Measurements from ENCODE around the gene FASN. TPM values are rescaled to one million over a fixed set of nuclear protein-coding genes. Genes with fewer than 3 reads are reported as not detected.

FASN gene
- total and polyA plus RNA-seq, 2 of the 13 experiments (the other 11 are each of a cell fraction or from before 2014, with no cell fraction given) = 51.7 to 101 TPM

DNA sequence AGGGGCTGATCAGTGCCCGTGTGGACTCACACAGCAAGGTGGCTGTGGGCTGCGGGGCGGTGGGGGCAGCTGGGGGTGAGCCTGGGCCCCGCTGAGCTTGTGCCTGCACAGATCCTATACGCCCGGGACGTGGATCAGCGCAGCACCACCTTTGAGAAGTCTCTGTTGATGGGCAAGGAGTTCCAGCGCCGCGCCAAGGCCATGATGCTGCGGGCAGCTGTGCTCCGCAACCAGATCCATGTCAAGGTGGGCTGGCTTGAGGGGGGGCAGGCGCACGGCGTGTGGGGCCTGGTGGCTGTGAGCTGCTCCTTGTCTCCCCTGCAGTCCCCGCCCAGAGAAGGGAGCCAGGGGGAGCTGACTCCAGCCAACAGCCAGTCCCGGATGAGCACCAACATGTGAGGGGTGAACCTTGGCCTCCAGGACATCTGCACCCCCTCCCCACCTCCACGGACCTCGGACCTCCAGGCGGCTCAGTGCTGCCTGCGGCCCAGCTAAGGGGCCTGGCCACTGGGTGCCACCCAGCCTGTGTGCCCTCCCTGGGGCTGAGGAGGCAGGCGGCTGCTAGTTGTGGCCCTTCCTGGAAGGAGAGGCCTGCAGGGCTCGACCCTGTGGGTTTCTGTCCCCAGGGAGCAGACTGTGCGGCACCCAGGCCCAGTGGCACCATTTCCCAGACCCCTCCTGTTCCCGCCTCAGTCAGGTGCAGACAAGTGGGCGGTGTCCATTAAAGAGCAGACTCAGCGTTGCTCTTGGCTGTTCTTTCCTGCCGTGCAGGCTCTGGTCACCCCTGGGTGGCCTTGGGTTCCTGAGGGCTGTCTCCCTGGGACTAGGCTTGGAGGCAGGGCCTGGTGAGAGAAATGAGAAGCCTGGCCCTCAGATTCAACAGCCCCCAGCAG, 41.1 kb downstream of the FASN start (continued):
- TF ChIP-seq ZNF562 (CRISPR knock-in tag; IDR thresholded peaks at IDR 0.05; ENCODE audit: borderline replicate concordance) = no peak
- TF ChIP-seq ELF1 (CRISPR knock-in tag; IDR thresholded peaks at IDR 0.05) = peak; percentile 35; the same call in 1 of the 2 replicates
- no peak for TF ChIP-seq NFKBIZ (CRISPR knock-in tag; IDR thresholded peaks at IDR 0.05)
- peak; percentile 73 for TF ChIP-seq RXRA (CRISPR knock-in tag; IDR thresholded peaks at IDR 0.05)
- TF ChIP-seq MAZ (IDR thresholded peaks at IDR 0.05; ENCODE audit: borderline replicate concordance, low read depth, low read length) = peak; percentile 8; the same call in 1 of the 2 replicates
- peak; percentile 95 for TF ChIP-seq MAZ (CRISPR knock-in tag; IDR thresholded peaks at IDR 0.05; ENCODE audit: low read depth)
- TF ChIP-seq ATAD3A (CRISPR knock-in tag; IDR thresholded peaks at IDR 0.05) = no peak
- TF ChIP-seq ZNF530 (CRISPR knock-in tag; IDR thresholded peaks at IDR 0.05; ENCODE audit: low read depth) = no peak
- no peak for TF ChIP-seq HMG20B (CRISPR knock-in tag; conservative IDR thresholded peaks at IDR 0.05)
- no peak for TF ChIP-seq ZNF7 (CRISPR knock-in tag; IDR thresholded peaks at IDR 0.05)
- TF ChIP-seq, protein P1, sequence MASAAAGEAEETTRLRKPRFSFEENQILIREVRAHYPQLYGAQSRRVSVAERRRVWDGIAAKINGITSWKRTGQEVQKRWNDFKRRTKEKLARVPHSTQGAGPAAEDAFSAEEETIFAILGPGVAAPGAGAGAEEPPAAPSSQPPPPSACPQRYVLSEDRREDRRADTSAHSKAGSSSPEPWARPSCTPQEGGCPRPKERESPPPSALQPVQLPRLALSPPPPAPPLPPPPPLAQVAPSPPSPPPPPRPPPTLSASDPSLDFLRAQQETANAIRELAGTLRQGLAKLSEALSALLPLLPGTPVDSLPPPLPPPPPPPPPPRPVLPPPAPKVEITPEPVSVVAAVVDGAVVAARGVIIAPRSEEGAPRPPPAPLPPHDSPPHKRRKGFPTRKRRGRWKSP (CRISPR knock-in tag; IDR thresholded peaks at IDR 0.05) = no peak; the same call in 1 of the 2 replicates
- peak; percentile 6 for TF ChIP-seq SKI (IDR thresholded peaks at IDR 0.05; ENCODE audit: partially characterized antibody)
- TF ChIP-seq, protein P2, sequence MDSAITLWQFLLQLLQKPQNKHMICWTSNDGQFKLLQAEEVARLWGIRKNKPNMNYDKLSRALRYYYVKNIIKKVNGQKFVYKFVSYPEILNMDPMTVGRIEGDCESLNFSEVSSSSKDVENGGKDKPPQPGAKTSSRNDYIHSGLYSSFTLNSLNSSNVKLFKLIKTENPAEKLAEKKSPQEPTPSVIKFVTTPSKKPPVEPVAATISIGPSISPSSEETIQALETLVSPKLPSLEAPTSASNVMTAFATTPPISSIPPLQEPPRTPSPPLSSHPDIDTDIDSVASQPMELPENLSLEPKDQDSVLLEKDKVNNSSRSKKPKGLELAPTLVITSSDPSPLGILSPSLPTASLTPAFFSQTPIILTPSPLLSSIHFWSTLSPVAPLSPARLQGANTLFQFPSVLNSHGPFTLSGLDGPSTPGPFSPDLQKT (CRISPR knock-in tag; IDR thresholded peaks at IDR 0.05; ENCODE audit: borderline replicate concordance) = no peak
- TF ChIP-seq FOXA3 (CRISPR knock-in tag; IDR thresholded peaks at IDR 0.05) = peak; percentile 42; the same call in 1 of the 2 replicates
- no peak for TF ChIP-seq ZNF883 (CRISPR knock-in tag; IDR thresholded peaks at IDR 0.05; ENCODE audit: not compliant biosample characterization)
- peak; percentile 24; the same call in 1 of the 2 replicates for TF ChIP-seq ZNF230 (CRISPR knock-in tag; IDR thresholded peaks at IDR 0.05)
- 0 out of 2 replicates have a peak, but pooled peaks have one; percentile 52 for TF ChIP-seq MXD4 (CRISPR knock-in tag; IDR thresholded peaks at IDR 0.05)
- TF ChIP-seq ZNF101 (CRISPR knock-in tag; IDR thresholded peaks at IDR 0.05; ENCODE audit: borderline replicate concordance, low read depth) = no peak; the same call in 1 of the 2 replicates
- TF ChIP-seq, protein P3, sequence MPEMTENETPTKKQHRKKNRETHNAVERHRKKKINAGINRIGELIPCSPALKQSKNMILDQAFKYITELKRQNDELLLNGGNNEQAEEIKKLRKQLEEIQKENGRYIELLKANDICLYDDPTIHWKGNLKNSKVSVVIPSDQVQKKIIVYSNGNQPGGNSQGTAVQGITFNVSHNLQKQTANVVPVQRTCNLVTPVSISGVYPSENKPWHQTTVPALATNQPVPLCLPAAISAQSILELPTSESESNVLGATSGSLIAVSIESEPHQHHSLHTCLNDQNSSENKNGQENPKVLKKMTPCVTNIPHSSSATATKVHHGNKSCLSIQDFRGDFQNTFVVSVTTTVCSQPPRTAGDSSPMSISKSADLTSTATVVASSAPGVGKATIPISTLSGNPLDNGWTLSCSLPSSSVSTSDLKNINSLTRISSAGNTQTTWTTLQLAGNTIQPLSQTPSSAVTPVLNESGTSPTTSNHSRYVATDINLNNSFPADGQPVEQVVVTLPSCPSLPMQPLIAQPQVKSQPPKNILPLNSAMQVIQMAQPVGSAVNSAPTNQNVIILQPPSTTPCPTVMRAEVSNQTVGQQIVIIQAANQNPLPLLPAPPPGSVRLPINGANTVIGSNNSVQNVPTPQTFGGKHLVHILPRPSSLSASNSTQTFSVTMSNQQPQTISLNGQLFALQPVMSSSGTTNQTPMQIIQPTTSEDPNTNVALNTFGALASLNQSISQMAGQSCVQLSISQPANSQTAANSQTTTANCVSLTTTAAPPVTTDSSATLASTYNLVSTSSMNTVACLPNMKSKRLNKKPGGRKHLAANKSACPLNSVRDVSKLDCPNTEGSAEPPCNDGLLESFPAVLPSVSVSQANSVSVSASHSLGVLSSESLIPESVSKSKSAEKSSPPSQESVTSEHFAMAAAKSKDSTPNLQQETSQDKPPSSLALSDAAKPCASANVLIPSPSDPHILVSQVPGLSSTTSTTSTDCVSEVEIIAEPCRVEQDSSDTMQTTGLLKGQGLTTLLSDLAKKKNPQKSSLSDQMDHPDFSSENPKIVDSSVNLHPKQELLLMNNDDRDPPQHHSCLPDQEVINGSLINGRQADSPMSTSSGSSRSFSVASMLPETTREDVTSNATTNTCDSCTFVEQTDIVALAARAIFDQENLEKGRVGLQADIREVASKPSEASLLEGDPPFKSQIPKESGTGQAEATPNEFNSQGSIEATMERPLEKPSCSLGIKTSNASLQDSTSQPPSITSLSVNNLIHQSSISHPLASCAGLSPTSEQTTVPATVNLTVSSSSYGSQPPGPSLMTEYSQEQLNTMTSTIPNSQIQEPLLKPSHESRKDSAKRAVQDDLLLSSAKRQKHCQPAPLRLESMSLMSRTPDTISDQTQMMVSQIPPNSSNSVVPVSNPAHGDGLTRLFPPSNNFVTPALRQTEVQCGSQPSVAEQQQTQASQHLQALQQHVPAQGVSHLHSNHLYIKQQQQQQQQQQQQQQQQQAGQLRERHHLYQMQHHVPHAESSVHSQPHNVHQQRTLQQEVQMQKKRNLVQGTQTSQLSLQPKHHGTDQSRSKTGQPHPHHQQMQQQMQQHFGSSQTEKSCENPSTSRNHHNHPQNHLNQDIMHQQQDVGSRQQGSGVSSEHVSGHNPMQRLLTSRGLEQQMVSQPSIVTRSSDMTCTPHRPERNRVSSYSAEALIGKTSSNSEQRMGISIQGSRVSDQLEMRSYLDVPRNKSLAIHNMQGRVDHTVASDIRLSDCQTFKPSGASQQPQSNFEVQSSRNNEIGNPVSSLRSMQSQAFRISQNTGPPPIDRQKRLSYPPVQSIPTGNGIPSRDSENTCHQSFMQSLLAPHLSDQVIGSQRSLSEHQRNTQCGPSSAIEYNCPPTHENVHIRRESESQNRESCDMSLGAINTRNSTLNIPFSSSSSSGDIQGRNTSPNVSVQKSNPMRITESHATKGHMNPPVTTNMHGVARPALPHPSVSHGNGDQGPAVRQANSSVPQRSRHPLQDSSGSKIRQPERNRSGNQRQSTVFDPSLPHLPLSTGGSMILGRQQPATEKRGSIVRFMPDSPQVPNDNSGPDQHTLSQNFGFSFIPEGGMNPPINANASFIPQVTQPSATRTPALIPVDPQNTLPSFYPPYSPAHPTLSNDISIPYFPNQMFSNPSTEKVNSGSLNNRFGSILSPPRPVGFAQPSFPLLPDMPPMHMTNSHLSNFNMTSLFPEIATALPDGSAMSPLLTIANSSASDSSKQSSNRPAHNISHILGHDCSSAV (CRISPR knock-in tag; IDR thresholded peaks at IDR 0.05; ENCODE audit: borderline replicate concordance) = no peak

Data from HepG2 (cell line).